Gastroesophageal sphincter (tissue), 4 donors: ENCODE measurements around the gene SNED1. TPM values are rescaled to one million over a fixed set of nuclear protein-coding genes. Genes with fewer than 3 reads are reported as not detected.

Experiments used
- ATAC-seq: fragments of 150-250 bp; one replicate; pipeline ENCODE4 v1.9.1; 2016; ENCODE audit warnings: mild to moderate bottlenecking, moderate library complexity
- H3K27ac ChIP-seq, 4 donors: fragments of 200-600 bp; sonication (generic) in 3 of 4; 1 replicate in 3 of 4; 2 replicates in 1 of 4; pipeline ENCODE4 v1.5.1; 2016 to 2019
- H3K27me3 ChIP-seq: fragments of 200-600 bp; sonication (generic); one replicate; pipeline ENCODE4 v1.5.1; 2019
- H3K36me3 ChIP-seq, 2 donors: fragments of 200-600 bp; sonication (generic); one replicate each; pipeline ENCODE4 v1.5.1; 2019; ENCODE audit warnings: control low read depth in 1 of 2
- H3K4me1 ChIP-seq, 3 donors: fragments of 200-600 bp; sonication (generic); 1 replicate in 2 of 3; 2 replicates in 1 of 3; pipeline ENCODE4 v1.5.1; 2016 to 2019; ENCODE audit warnings: control low read depth in 2 of 3
- H3K4me3 ChIP-seq, 2 donors: fragments of 200-600 bp; sonication (generic); one replicate each; pipeline ENCODE4 v1.5.1; 2019; ENCODE audit warnings: mild to moderate bottlenecking in 1 of 2, moderate library complexity in 1 of 2
- H3K9me3 ChIP-seq, 3 donors: fragments of 200-600 bp; sonication (generic); one replicate each; pipeline ENCODE4 v1.5.1; 2017 to 2019; ENCODE audit warnings: control low read depth in 2 of 3
- EP300 ChIP-seq: sonication (generic); formaldehyde crosslinking; IDR thresholded peaks from one replicate; pipeline ENCODE4 v1.6.1; 2017; ENCODE audit warnings: antibody characterized with exemption, mild to moderate bottlenecking
- POLR2A ChIP-seq, 2 donors: fragments of 450-650 bp; IDR thresholded peaks; one replicate each; pipeline ENCODE4 v1.6.1; 2017; ENCODE audit warnings: antibody characterized with exemption in 2 of 2, mild to moderate bottlenecking in 2 of 2, moderate library complexity in 1 of 2
- POLR2AphosphoS5 ChIP-seq: sonication (generic); formaldehyde crosslinking; IDR thresholded peaks from one replicate; pipeline ENCODE4 v1.6.1; 2017; ENCODE audit warnings: antibody characterized with exemption
- WGBS, 2 donors: methylation state at CpG; one replicate each; pipeline ENCODE4 v1.1.5; 2018; ENCODE audit warnings: low coverage in 1 of 2; 5-methylcytosine and 5-hydroxymethylcytosine counted together
- total RNA-seq, 4 donors: library from RNA; depleted of rRNA; stranded (reverse); fragments of >200 nt; gene quantifications; one replicate each; pipeline ENCODE4 v1.1.0, GENCODE V29; 2016
- TF ChIP-seq, protein P1 (sequence below), 4 experiments: fragments of 200-600 bp in 2 of 4; fragments of 450-650 bp in 2 of 4; sonication (generic) in 1 of 4; IDR thresholded peaks; one replicate each; pipeline ENCODE4 v1.5.1; 2017 to 2019; ENCODE audit warnings: antibody characterized with exemption in 4 of 4, mild to moderate bottlenecking in 2 of 4, moderate library complexity in 2 of 4

Gene SNED1
- total RNA-seq, 4 donors from 2014 or later = 8.3 to 29.9 (median 14.6) TPM

DNA sequence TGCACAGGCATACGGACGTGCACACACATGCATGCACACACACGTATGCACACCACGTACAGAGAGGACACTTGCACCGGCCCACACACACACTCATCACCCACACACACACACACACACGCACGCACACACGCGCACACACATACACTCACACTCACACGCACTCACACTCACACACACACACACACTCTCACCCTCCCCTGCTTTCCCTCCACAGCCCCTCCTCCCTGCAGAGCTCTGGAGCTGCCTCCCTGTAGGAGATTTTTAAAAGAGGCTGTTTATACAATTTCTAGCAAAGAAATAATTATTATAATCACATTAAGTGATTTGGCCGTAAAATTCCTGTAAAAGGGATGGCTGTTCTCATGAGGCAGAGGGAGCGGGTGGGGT, 36.5 kb upstream of the SNED1 start:
- Histone ChIP-seq H3K9me3 (no peaks in the 10 kb centered on the region), H3K27ac (peak overlapping the region in 2 of 4 donors; percentile 30 to 40), H3K4me1 (peaks cover 0 to 33% (median 3%) of the 10 kb centered on the region in 3 donors), H3K27me3 (peaks cover 56% of the 10 kb centered on the region), H3K36me3 (no peaks in the 10 kb centered on the region), H3K4me3 (peak overlapping the region in 1 of 2 donors; percentile 4)
- TF ChIP-seq POLR2AphosphoS5 (no peak), POLR2A (IDR thresholded peaks at IDR 0.05) (no peak), EP300 (no peak)
- TF ChIP-seq, protein P1, sequence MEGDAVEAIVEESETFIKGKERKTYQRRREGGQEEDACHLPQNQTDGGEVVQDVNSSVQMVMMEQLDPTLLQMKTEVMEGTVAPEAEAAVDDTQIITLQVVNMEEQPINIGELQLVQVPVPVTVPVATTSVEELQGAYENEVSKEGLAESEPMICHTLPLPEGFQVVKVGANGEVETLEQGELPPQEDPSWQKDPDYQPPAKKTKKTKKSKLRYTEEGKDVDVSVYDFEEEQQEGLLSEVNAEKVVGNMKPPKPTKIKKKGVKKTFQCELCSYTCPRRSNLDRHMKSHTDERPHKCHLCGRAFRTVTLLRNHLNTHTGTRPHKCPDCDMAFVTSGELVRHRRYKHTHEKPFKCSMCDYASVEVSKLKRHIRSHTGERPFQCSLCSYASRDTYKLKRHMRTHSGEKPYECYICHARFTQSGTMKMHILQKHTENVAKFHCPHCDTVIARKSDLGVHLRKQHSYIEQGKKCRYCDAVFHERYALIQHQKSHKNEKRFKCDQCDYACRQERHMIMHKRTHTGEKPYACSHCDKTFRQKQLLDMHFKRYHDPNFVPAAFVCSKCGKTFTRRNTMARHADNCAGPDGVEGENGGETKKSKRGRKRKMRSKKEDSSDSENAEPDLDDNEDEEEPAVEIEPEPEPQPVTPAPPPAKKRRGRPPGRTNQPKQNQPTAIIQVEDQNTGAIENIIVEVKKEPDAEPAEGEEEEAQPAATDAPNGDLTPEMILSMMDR (IDR thresholded peaks at IDR 0.05) = no peak
- WGBS, 2 donors = 24 to 35% methylated on average over 10 of the region's 12 CpGs
- no peak for ATAC-seq

GRCh38 chr2:240962300-240963064, 35.9 kb upstream of the SNED1 start:
- Histone ChIP-seq H3K4me1 (peaks cover 0 to 33% (median 3%) of the 10 kb centered on the region in 3 donors), H3K4me3 (peak overlapping the region in 1 of 2 donors; percentile 4), H3K36me3 (no peaks in the 10 kb centered on the region), H3K9me3 (no peaks in the 10 kb centered on the region), H3K27ac (peak overlapping the region in 3 of 4 donors; percentile 30 to 43 (median 40)), H3K27me3 (peaks cover 50% of the 10 kb centered on the region)
- TF ChIP-seq EP300 = no peak
- TF ChIP-seq POLR2A (IDR thresholded peaks at IDR 0.05) = no peak
- TF ChIP-seq, protein P1 (IDR thresholded peaks at IDR 0.05) = no peak
- TF ChIP-seq POLR2AphosphoS5 = no peak
- ATAC-seq = peak; percentile 31
- WGBS, 2 donors = 13 to 42% methylated on average over 1 to 4 of the region's 29 CpGs

DNA sequence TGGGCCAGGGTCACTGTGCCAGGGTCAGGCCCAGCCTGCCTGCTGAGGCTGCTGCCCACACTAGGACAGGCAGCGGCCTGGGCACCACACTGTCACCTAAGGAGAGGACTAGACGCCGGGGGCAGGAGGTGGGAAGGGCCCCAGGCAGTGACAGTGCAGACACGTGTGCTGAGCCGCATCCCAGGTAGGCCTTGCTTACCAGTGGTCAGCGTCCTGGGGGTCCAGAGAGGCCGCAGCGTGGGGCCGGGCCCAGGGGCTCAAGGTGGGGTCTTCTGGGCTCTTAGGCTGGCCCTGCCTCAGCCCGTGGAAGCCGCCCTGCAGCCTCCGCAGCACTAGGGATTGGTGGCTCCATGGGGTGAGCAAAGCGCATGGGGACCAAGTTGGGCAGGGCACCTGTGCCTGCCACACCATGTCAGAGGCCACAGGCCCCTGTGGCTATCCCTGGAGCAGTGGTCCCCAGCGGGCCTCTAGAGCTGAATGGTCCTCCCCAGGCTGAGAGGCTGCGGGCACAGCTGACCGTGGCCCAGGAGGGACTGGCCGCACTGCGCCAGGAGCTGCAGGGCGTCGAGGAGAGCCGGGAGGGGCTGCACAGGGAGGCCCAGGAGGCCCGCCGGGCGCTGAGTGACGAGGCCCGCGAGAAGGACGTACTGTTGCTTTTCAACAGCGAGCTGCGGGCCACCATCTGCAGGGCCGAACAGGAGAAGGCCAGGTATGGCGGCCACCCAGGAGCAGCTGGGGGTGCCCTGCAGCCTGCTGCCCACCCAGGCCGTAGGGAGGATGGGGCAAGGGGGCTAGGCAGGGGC, 35.2 kb upstream of the SNED1 start:
- TF ChIP-seq POLR2AphosphoS5 = no peak
- TF ChIP-seq EP300 = no peak
- H3K27me3 ChIP-seq = peaks cover 42% of the 10 kb centered on the region
- peak overlapping the region in 1 of 4 donors; percentile 30 for H3K27ac ChIP-seq
- no peaks in the 10 kb centered on the region for H3K36me3 ChIP-seq
- H3K9me3 ChIP-seq = no peaks in the 10 kb centered on the region
- no peak overlapping the region for H3K4me3 ChIP-seq
- WGBS, 2 donors = no CpG with 5 or more reads among the region's 33 CpGs
- peaks cover 0 to 33% (median 3%) of the 10 kb centered on the region in 3 donors for H3K4me1 ChIP-seq
- no peak for ATAC-seq

GRCh38 chr2:240963868-240964703, 34.3 kb upstream of the SNED1 start:
- H3K4me3 ChIP-seq = no peak overlapping the region
- no peaks in the 10 kb centered on the region for H3K36me3 ChIP-seq
- H3K9me3 ChIP-seq = no peaks in the 10 kb centered on the region
- 88 to 94% methylated on average over 2 to 8 of the region's 20 CpGs for WGBS, 2 donors
- no peak for ATAC-seq
- H3K27me3 ChIP-seq = peaks cover 34% of the 10 kb centered on the region
- TF ChIP-seq, protein P1 (IDR thresholded peaks at IDR 0.05) = no peak
- TF ChIP-seq POLR2AphosphoS5 = no peak
- TF ChIP-seq EP300 = no peak
- TF ChIP-seq POLR2A (IDR thresholded peaks at IDR 0.05) = no peak
- H3K4me1 ChIP-seq = peaks cover 0 to 33% (median 3%) of the 10 kb centered on the region in 3 donors
- H3K27ac ChIP-seq = no peak overlapping the region
